Bronchial epithelial cell (primary cell): ENCODE results near the gene MED10. TPM values are rescaled to one million over a fixed set of nuclear protein-coding genes. Genes with fewer than 3 reads are reported as not detected.
A peak's percentile ranks its signal among the peaks of the same experiment; 100 is the strongest.

Experiments
- DNase-seq: peaks from one replicate; pipeline ENCODE4 v3.0.0-alpha.2; 2010; ENCODE audit warnings: low read depth
- FAIRE-seq: peaks from 2 replicates; lab custom pipeline; 2011; peaks lifted over from hg19 to GRCh38; lab: Jason Lieb, UNC
- H3K27me3 ChIP-seq: 2 replicates; pipeline ENCODE4 v1.5.1; 2011; ENCODE audit warnings: low read length; ENCODE audit not compliant: control insufficient read depth, insufficient read depth
- H3K36me3 ChIP-seq: 2 replicates; pipeline ENCODE4 v1.5.1; 2011; ENCODE audit warnings: low read length; ENCODE audit not compliant: control insufficient read depth, insufficient read depth
- H3K4me3 ChIP-seq: 2 replicates; pipeline ENCODE4 v1.5.1; 2011; ENCODE audit warnings: mild to moderate bottlenecking, low read depth, low read length, control low read depth
- total RNA-seq: library from RNA; depleted of rRNA; stranded (reverse); fragments of >200 nt; gene quantifications from 2 replicates; pipeline ENCODE4 v1.2.1, GENCODE V29; 2014
- TF ChIP-seq, protein P1 (sequence below): IDR thresholded peaks from 2 replicates; pipeline ENCODE4 v1.5.1; 2011; ENCODE audit warnings: mild to moderate bottlenecking, moderate library complexity, low read length, control low read depth, inconsistent platforms; ENCODE audit not compliant: insufficient read depth, severe bottlenecking

The MED10 gene
- total RNA-seq, 1 donor from 2014 or later, result 13.2 TPM

GRCh38 chr5:6419340-6419852 is 41.0 kb upstream of the MED10 start:
- TF ChIP-seq, protein P1, sequence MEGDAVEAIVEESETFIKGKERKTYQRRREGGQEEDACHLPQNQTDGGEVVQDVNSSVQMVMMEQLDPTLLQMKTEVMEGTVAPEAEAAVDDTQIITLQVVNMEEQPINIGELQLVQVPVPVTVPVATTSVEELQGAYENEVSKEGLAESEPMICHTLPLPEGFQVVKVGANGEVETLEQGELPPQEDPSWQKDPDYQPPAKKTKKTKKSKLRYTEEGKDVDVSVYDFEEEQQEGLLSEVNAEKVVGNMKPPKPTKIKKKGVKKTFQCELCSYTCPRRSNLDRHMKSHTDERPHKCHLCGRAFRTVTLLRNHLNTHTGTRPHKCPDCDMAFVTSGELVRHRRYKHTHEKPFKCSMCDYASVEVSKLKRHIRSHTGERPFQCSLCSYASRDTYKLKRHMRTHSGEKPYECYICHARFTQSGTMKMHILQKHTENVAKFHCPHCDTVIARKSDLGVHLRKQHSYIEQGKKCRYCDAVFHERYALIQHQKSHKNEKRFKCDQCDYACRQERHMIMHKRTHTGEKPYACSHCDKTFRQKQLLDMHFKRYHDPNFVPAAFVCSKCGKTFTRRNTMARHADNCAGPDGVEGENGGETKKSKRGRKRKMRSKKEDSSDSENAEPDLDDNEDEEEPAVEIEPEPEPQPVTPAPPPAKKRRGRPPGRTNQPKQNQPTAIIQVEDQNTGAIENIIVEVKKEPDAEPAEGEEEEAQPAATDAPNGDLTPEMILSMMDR, result no peak
- FAIRE-seq (no peak), DNase-seq (peak; percentile 89)
- no peaks in the 10 kb centered on the region for H3K27me3 ChIP-seq
- no peak overlapping the region for H3K4me3 ChIP-seq
- no peaks in the 10 kb centered on the region for H3K36me3 ChIP-seq

GRCh38 chr5:6418679-6419276 is 40.4 kb upstream of the MED10 start:
- TF ChIP-seq, protein P1, result no peak
- no peaks in the 10 kb centered on the region for H3K36me3 ChIP-seq
- H3K27me3 ChIP-seq, result no peaks in the 10 kb centered on the region
- DNase-seq (no peak), FAIRE-seq (no peak)
- H3K4me3 ChIP-seq, result no peak overlapping the region

DNA sequence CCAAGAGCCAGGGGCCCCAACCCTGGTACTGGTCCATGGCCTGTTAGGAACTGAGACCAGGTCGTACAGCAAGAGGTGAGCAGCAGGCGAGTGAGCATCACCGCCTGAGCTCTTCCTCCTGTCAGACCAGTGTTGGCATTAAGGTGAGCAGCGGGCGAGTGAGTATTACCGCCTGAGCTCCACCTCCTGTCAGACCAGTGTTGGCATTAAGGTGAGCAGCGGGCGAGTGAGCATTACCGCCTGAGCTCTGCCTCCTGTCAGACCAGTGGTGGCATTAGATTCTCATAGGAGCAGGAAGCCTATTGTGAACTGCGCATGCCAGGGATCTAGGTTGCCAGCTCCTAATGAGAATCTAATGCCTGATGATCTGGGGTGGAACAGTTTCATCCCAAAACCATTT is 39.3 kb upstream of the MED10 start:
- no peak for DNase-seq
- Histone ChIP-seq H3K4me3 (no peak overlapping the region), H3K27me3 (peaks cover 2% of the 10 kb centered on the region), H3K36me3 (no peaks in the 10 kb centered on the region)
- TF ChIP-seq, protein P1, result no peak
- no peak for FAIRE-seq

- TF ChIP-seq, protein P1, result no peak
- DNase-seq (no peak), FAIRE-seq (no peak)
- Histone ChIP-seq H3K36me3 (no peaks in the 10 kb centered on the region), H3K27me3 (peaks cover 2% of the 10 kb centered on the region), H3K4me3 (no peak overlapping the region)
Observed at GRCh38 chr5:6412811-6413210, 34.5 kb upstream of the MED10 start.

GRCh38 chr5:6411141-6411540 is 32.8 kb upstream of the MED10 start:
- Histone ChIP-seq H3K4me3 (no peak overlapping the region), H3K36me3 (no peaks in the 10 kb centered on the region), H3K27me3 (peaks cover 2% of the 10 kb centered on the region)
- FAIRE-seq, result no peak
- DNase-seq, result no peak
- TF ChIP-seq, protein P1, result no peak

DNA sequence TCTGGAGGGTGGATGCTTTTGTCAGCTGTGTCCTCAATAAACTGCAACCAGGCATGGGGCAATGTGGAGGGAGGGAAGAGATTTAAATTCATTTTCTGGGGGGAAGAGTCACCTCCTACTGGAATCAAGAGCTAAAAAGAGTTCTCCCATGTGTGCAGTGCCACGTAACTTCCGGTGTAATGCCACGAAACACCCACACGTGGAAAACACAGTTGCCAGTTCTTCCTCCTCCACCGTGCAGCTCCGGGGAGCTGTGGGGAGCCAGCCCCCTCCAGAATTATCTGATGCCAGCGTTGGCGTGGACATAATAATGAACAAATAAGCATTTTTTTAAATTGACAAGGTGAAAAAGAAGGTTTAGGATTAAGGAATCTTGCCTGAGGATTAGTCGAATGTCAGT is 32.1 kb upstream of the MED10 start:
- H3K36me3 ChIP-seq, result no peaks in the 10 kb centered on the region
- DNase-seq (no peak), FAIRE-seq (no peak)
- TF ChIP-seq, protein P1, result no peak
- H3K4me3 ChIP-seq, result no peak overlapping the region
- H3K27me3 ChIP-seq, result peaks cover 2% of the 10 kb centered on the region
